HCT116 (cell line): ENCODE data around the gene SLC44A2. TPM values are rescaled to one million over a fixed set of nuclear protein-coding genes. Genes with fewer than 3 reads are reported as not detected.
A peak's percentile ranks its signal among the peaks of the same experiment; 100 is the strongest.

Experiments used
- ATAC-seq: fragments of 200-7000 bp; cut with Tn5 transposase; 2 replicates; pipeline ENCODE4 v1.9.1; 2020; ENCODE audit warnings: mild to moderate bottlenecking, moderate library complexity
- BruUV-seq: library from RNA; stranded (reverse); fragments of 400-500 nt; replicated peaks from 2 replicates; lab custom pipeline; 2021; lab: Mats Ljungman, UMichigan
- CTCF ChIA-PET: fragments of 300-600 bp; sonication (Branson Sonifier 250); formaldehyde crosslinking; loops from one replicate; lab custom pipeline; 2021; ENCODE audit warnings: antibody characterized with exemption; lab: Charles Lee
- POLR2A ChIA-PET: fragments of 300-600, 350-600 bp; sonication (Branson Sonifier 250); formaldehyde crosslinking; loops from one replicate; lab custom pipeline; 2021; ENCODE audit warnings: antibody characterized with exemption; lab: Charles Lee
- RAD21 ChIA-PET, 2 experiments: fragments of 300-600 bp; sonication (Branson Sonifier 250); formaldehyde crosslinking; loops; one replicate each; lab custom pipeline; 2023; ENCODE audit warnings: low total read pairs in 2 of 2; ENCODE audit not compliant: uncharacterized antibody in 2 of 2, unreplicated experiment in 2 of 2, low non-redundant PET in 1 of 2; lab: Charles Lee
- DNase-seq: peaks from one replicate; pipeline ENCODE4 v3.0.0-alpha.2; 2010; ENCODE audit warnings: low read depth, low spot score
- H2AFZ ChIP-seq: fragments of 200-600 bp; shearing (Covaris generic), sonication (generic); 2 replicates; pipeline ENCODE4 v1.6.1; 2017; ENCODE audit warnings: low read depth, mixed run types, mixed read lengths, antibody characterized with exemption, low read length; ENCODE audit not compliant: poor library complexity, severe bottlenecking
- H3K27ac ChIP-seq: 2 replicates; pipeline ENCODE4 v1.5.1; 2012; ENCODE audit warnings: low read depth, low read length
- H3K27me3 ChIP-seq: fragments of 200-600 bp; sonication (generic); 2 replicates; pipeline ENCODE4 v1.6.1; 2016; ENCODE audit warnings: mixed run types, low read length, mixed read lengths; ENCODE audit not compliant: insufficient read depth
- H3K36me3 ChIP-seq, 2 experiments: fragments of 200-500 bp in 1 of 2; fragments of 200-600 bp in 1 of 2; sonication (Bioruptor generic) in 1 of 2; sonication (generic) in 1 of 2; 2 replicates each; pipeline versions ENCODE4 v1.5.1 to v1.6.1; 2014 to 2016; ENCODE audit warnings: low read length in 2 of 2, inconsistent platforms in 1 of 2, mixed read lengths in 1 of 2, mixed run types in 1 of 2; ENCODE audit not compliant: insufficient read depth in 2 of 2, control insufficient read depth in 1 of 2
- H3K4me1 ChIP-seq, 2 experiments: fragments of 200-600 bp in 1 of 2; sonication (generic) in 1 of 2; 2 replicates each; pipeline versions ENCODE4 v1.5.1 to v1.6.1; 2012 to 2017; ENCODE audit warnings: low read length in 2 of 2, inconsistent platforms in 1 of 2, mild to moderate bottlenecking in 1 of 2, mixed read lengths in 1 of 2, mixed run types in 1 of 2, moderate library complexity in 1 of 2; ENCODE audit not compliant: insufficient read depth in 2 of 2, control insufficient read depth in 1 of 2
- H3K4me2 ChIP-seq: fragments of 200-600 bp; sonication (generic); 2 replicates; pipeline ENCODE4 v1.6.1; 2017; ENCODE audit warnings: mixed run types, low read length, mixed read lengths
- H3K4me3 ChIP-seq, 2 experiments: fragments of 200-600 bp in 1 of 2; sonication (generic) in 1 of 2; replicated peaks in 1 of 2; 2 replicates each; pipeline ENCODE4 v1.5.1; 2011 to 2016; ENCODE audit warnings: low read length in 2 of 2, control low read depth in 1 of 2, low read depth in 1 of 2, mild to moderate bottlenecking in 1 of 2, mixed read lengths in 1 of 2, mixed run types in 1 of 2
- H3K79me2 ChIP-seq: fragments of 200-600 bp; sonication (generic); 2 replicates; pipeline ENCODE4 v1.6.1; 2017; ENCODE audit warnings: mild to moderate bottlenecking, mixed run types, low read length, moderate library complexity, mixed read lengths; ENCODE audit not compliant: insufficient read depth
- H3K9ac ChIP-seq: fragments of 200-600 bp; sonication (generic); 2 replicates; pipeline ENCODE4 v1.6.1; 2016; ENCODE audit warnings: low read length, mixed read lengths
- H3K9me2 ChIP-seq: fragments of 200-600 bp; sonication (generic), shearing (Covaris generic); 2 replicates; pipeline ENCODE4 v1.6.1; 2017; ENCODE audit warnings: mixed run types, mild to moderate bottlenecking, moderate library complexity; ENCODE audit not compliant: insufficient read depth
- H3K9me3 ChIP-seq, 2 experiments: fragments of 200-500 bp in 1 of 2; fragments of 200-600 bp in 1 of 2; sonication (Bioruptor generic) in 1 of 2; sonication (generic) in 1 of 2; 2 replicates each; pipeline ENCODE4 v1.6.1; 2014 to 2017; ENCODE audit warnings: low read length in 2 of 2, mixed read lengths in 2 of 2, inconsistent platforms in 1 of 2, low read depth in 1 of 2, mild to moderate bottlenecking in 1 of 2, mixed run types in 1 of 2, moderate library complexity in 1 of 2; ENCODE audit not compliant: control insufficient read depth in 1 of 2, insufficient read depth in 1 of 2
- H4K20me1 ChIP-seq: fragments of 200-600 bp; sonication (generic), shearing (Covaris generic); 2 replicates; pipeline ENCODE4 v1.6.1; 2017; ENCODE audit warnings: mixed run types, mild to moderate bottlenecking, moderate library complexity; ENCODE audit not compliant: insufficient read depth
- CBX3 ChIP-seq: IDR thresholded peaks from 2 replicates; pipeline ENCODE4 v1.6.1; 2012; ENCODE audit warnings: low read depth
- ELF1 ChIP-seq: IDR thresholded peaks from 2 replicates; pipeline ENCODE4 v1.6.1; 2012; ENCODE audit warnings: low read depth, borderline replicate concordance
- FOSL1 ChIP-seq: IDR thresholded peaks from 2 replicates; pipeline ENCODE4 v1.6.1; 2012; ENCODE audit warnings: low read depth
- POLR2A ChIP-seq: IDR thresholded peaks from 2 replicates; pipeline ENCODE4 v1.7.0; 2011; ENCODE audit warnings: borderline replicate concordance; ENCODE audit not compliant: insufficient read depth, insufficient read length; ENCODE audit errors: extremely low read depth
- POLR2AphosphoS5 ChIP-seq: IDR thresholded peaks from 2 replicates; pipeline ENCODE4 v1.6.1; 2011; ENCODE audit warnings: mild to moderate bottlenecking, low read depth, low read length, moderate library complexity
- REST ChIP-seq: IDR thresholded peaks from 2 replicates; pipeline ENCODE4 v1.6.1; 2012; ENCODE audit warnings: low read depth
- SP1 ChIP-seq: IDR thresholded peaks from 2 replicates; pipeline ENCODE4 v1.6.1; 2012; ENCODE audit warnings: low read depth
- ZBTB33 ChIP-seq: IDR thresholded peaks from 2 replicates; pipeline ENCODE4 v1.6.1; 2011; ENCODE audit warnings: mild to moderate bottlenecking, low read length, moderate library complexity; ENCODE audit not compliant: insufficient replicate concordance; ENCODE audit errors: extremely low read depth
- intact Hi-C: fragments of 100-400 bp; cut with micrococcal nuclease; formaldehyde crosslinking; loops from 2 replicates; pipeline ENCODE4 v1.10.0; 2022
- total RNA-seq: library from RNA; stranded (reverse); gene quantifications from one replicate; pipeline ENCODE4 v1.2.1, GENCODE V29; 2021; ENCODE audit not compliant: unreplicated experiment

Gene SLC44A2
- total RNA-seq, 1 experiment from 2014 or later, result 90.9 TPM

- ATAC-seq, result peak; percentile 60
- no peak overlapping the region for H3K27ac ChIP-seq
- no TSS peak for BruUV-seq
- no peak overlapping the region for H2AFZ ChIP-seq
- no peaks in the 10 kb centered on the region for H3K27me3 ChIP-seq
- no peak overlapping the region for H3K9ac ChIP-seq
- ChIA-PET CTCF (no interaction called here), RAD21 (no interaction called here), POLR2A (no interaction called here)
- no peak for TF ChIP-seq POLR2AphosphoS5
- no peak for TF ChIP-seq ELF1
- no peak for TF ChIP-seq REST
- no peak for TF ChIP-seq CBX3
- TF ChIP-seq ZBTB33, result no peak
- no peak for TF ChIP-seq FOSL1
- no peak for TF ChIP-seq POLR2A
- TF ChIP-seq SP1, result no peak
- H4K20me1 ChIP-seq, result no peaks in the 10 kb centered on the region
- H3K9me2 ChIP-seq, result no peaks in the 10 kb centered on the region
- no peak overlapping the region for H3K4me2 ChIP-seq
- H3K4me3 ChIP-seq, result no peak overlapping the region
- no peak for DNase-seq
- intact Hi-C loops, result no loop called here
- H3K4me1 ChIP-seq, result no peaks in the 10 kb centered on the region
- no peaks in the 10 kb centered on the region for H3K9me3 ChIP-seq
- peaks cover 39 to 42% of the 10 kb centered on the region in 2 experiments; a peak in 3 of 4 replicates for H3K36me3 ChIP-seq
- H3K79me2 ChIP-seq, result no peaks in the 10 kb centered on the region
Observed at GRCh38 chr19:10636304-10636972, 11.1 kb downstream of the SLC44A2 start.
